HCT116 (cell line): ENCODE results near the gene MUSTN1.
A peak's percentile ranks its signal among the peaks of the same experiment; 100 is the strongest.

Experiments
- CEBPB ChIP-seq: IDR thresholded peaks from 2 replicates; pipeline ENCODE4 v1.6.1; 2012; ENCODE audit warnings: low read depth
- CTCF ChIP-seq, 3 experiments: fragments of 200-600 bp in 1 of 3; sonication (generic) in 1 of 3; IDR thresholded peaks in 2 of 3; conservative IDR thresholded peaks in 1 of 3; 2 replicates each; pipeline ENCODE4 v1.5.1; 2012 to 2017; ENCODE audit warnings: low read depth in 2 of 3, low read length in 2 of 3, antibody characterized with exemption in 1 of 3, borderline replicate concordance in 1 of 3, control low read depth in 1 of 3, mild to moderate bottlenecking in 1 of 3, mixed read lengths in 1 of 3, mixed run types in 1 of 3, moderate library complexity in 1 of 3; ENCODE audit not compliant: insufficient read depth in 1 of 3
- EZH2 ChIP-seq: fragments of 200-600 bp; sonication (generic); IDR thresholded peaks from 2 replicates; pipeline ENCODE4 v1.6.1; 2017; ENCODE audit warnings: antibody characterized with exemption, mixed run types
- POLR2A ChIP-seq: IDR thresholded peaks from 2 replicates; pipeline ENCODE4 v1.7.0; 2011; ENCODE audit warnings: borderline replicate concordance; ENCODE audit not compliant: insufficient read depth, insufficient read length; ENCODE audit errors: extremely low read depth
- POLR2AphosphoS5 ChIP-seq: IDR thresholded peaks from 2 replicates; pipeline ENCODE4 v1.6.1; 2011; ENCODE audit warnings: mild to moderate bottlenecking, low read depth, low read length, moderate library complexity
- RAD21 ChIP-seq: IDR thresholded peaks from 2 replicates; pipeline ENCODE4 v1.6.1; 2012; ENCODE audit warnings: low read depth, mild to moderate bottlenecking
- YY1 ChIP-seq: IDR thresholded peaks from 2 replicates; pipeline ENCODE4 v1.6.1; 2011; ENCODE audit warnings: low read length, low read depth, moderate library complexity, mild to moderate bottlenecking; ENCODE audit not compliant: insufficient replicate concordance; ENCODE audit errors: extremely low read depth

DNA sequence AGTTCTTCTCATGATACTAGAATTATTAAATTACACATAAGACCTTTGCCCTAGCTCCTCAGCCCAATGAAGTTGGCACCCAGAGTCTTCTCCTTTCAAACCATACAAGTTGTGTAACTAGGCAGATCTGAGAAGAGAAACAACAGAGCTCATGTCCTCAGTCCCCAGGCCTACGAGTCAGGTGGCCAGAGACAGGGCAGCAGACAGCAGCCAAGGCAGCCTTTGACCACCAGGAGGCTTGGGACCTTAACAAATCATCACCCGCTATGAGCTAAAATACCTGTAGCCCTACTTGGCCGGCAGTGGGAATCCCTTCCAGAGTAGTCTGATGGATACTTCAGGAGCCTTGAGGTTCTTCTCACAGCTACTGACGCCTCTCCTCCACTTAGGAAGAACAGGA, 44.3 kb upstream of the MUSTN1 start:
- TF ChIP-seq RAD21 (no peak), CTCF (IDR thresholded peaks at IDR 0.05 in 2 of 3, conservative IDR thresholded peaks at IDR 0.05 in 1 of 3; ENCODE audit: borderline replicate concordance in 1 of 3, insufficient read depth in 1 of 3, low read depth in 2 of 3, low read length in 2 of 3) (peak in 2 of 3 experiments; percentile 31 to 41; a peak in 4 of 6 replicates), EZH2 (no peak), POLR2AphosphoS5 (no peak), POLR2A (no peak), CEBPB (no peak), YY1 (no peak)
